Fibroblast of lung (primary cell): ENCODE measurements around the gene OXT. TPM values are rescaled to one million over a fixed set of nuclear protein-coding genes. Genes with fewer than 3 reads are reported as not detected.

Experiments
- DNase-seq, 2 donors: peaks; one replicate each; pipeline versions ENCODE4 v3.0.0 to v3.0.0-alpha.2; 2010; ENCODE audit warnings: low read depth in 2 of 2
- H2AFZ ChIP-seq: 2 replicates; pipeline ENCODE4 v1.5.1; 2012; ENCODE audit warnings: low read length, control low read depth, inconsistent platforms
- H3K27ac ChIP-seq: 2 replicates; pipeline ENCODE4 v1.5.1; 2011; ENCODE audit warnings: low read length, control low read depth; ENCODE audit not compliant: insufficient read depth
- H3K27me3 ChIP-seq: 2 replicates; pipeline ENCODE4 v1.5.1; 2011; ENCODE audit warnings: mild to moderate bottlenecking, low read length; ENCODE audit not compliant: control insufficient read depth, insufficient read depth
- H3K36me3 ChIP-seq: 2 replicates; pipeline ENCODE4 v1.5.1; 2011; ENCODE audit warnings: low read length; ENCODE audit not compliant: control insufficient read depth, insufficient read depth
- H3K4me1 ChIP-seq: 2 replicates; pipeline ENCODE4 v1.5.1; 2011; ENCODE audit warnings: low read length; ENCODE audit not compliant: control insufficient read depth, insufficient read depth; ENCODE audit errors: extremely low read depth
- H3K4me2 ChIP-seq: 2 replicates; pipeline ENCODE4 v1.5.1; 2011; ENCODE audit warnings: low read length, control low read depth; ENCODE audit not compliant: insufficient read depth; ENCODE audit errors: extremely low read depth
- H3K4me3 ChIP-seq, 4 experiments: fragments of 200-600 bp in 1 of 4; sonication (generic) in 1 of 4; replicated peaks in 1 of 4; 2 replicates each; pipeline ENCODE4 v1.5.1; 2011 to 2016; ENCODE audit warnings: low read length in 4 of 4, low read depth in 3 of 4, mild to moderate bottlenecking in 3 of 4, control low read depth in 2 of 4, inconsistent platforms in 1 of 4, mixed read lengths in 1 of 4; ENCODE audit not compliant: insufficient read depth in 1 of 4; ENCODE audit errors: control extremely low read depth in 1 of 4
- H3K79me2 ChIP-seq: 2 replicates; pipeline ENCODE4 v1.5.1; 2012; ENCODE audit warnings: mild to moderate bottlenecking, low read length, inconsistent platforms; ENCODE audit not compliant: control insufficient read depth, insufficient read depth
- H3K9ac ChIP-seq: 2 replicates; pipeline ENCODE4 v1.5.1; 2011; ENCODE audit warnings: mild to moderate bottlenecking, low read length, control low read depth; ENCODE audit not compliant: insufficient read depth
- H3K9me3 ChIP-seq: 2 replicates; pipeline ENCODE4 v1.5.1; 2012; ENCODE audit warnings: low read depth, low read length; ENCODE audit not compliant: control insufficient read depth, insufficient read depth
- H4K20me1 ChIP-seq: 2 replicates; pipeline ENCODE4 v1.5.1; 2011; ENCODE audit warnings: low read length; ENCODE audit not compliant: control insufficient read depth, insufficient read depth; ENCODE audit errors: extremely low read depth
- EZH2 ChIP-seq: IDR thresholded peaks from 2 replicates; pipeline ENCODE4 v1.5.1; 2012; ENCODE audit warnings: low read length, control low read depth, mild to moderate bottlenecking; ENCODE audit errors: missing control alignments
- polyA plus RNA-seq, 2 donors: library from polyadenylated mRNA; depleted of rRNA in 1 of 2; stranded (reverse) in 1 of 2; unstranded in 1 of 2; fragments of >200 nt; gene quantifications; 2 replicates each; pipeline ENCODE4 v1.2.1, GENCODE V29; 2011 to 2012; ENCODE audit warnings: missing spikeins in 1 of 2
- total RNA-seq: library from RNA; depleted of rRNA; stranded (reverse); fragments of >200 nt; gene quantifications from 2 replicates; pipeline ENCODE4 v1.2.1, GENCODE V29; 2014
- TF ChIP-seq, protein P1 (sequence below), 2 donors: IDR thresholded peaks in 1 of 2; conservative IDR thresholded peaks in 1 of 2; 1 replicate in 1 of 2; 2 replicates in 1 of 2; pipeline ENCODE4 v1.5.1; 2011 to 2012; ENCODE audit warnings: low read length in 2 of 2, control low read depth in 1 of 2, inconsistent platforms in 1 of 2, low read depth in 1 of 2, mild to moderate bottlenecking in 1 of 2

OXT gene
- total and polyA plus RNA-seq, 2 donors (not counting 1 experiment from before 2014, with no cell fraction given): not detected

DNA sequence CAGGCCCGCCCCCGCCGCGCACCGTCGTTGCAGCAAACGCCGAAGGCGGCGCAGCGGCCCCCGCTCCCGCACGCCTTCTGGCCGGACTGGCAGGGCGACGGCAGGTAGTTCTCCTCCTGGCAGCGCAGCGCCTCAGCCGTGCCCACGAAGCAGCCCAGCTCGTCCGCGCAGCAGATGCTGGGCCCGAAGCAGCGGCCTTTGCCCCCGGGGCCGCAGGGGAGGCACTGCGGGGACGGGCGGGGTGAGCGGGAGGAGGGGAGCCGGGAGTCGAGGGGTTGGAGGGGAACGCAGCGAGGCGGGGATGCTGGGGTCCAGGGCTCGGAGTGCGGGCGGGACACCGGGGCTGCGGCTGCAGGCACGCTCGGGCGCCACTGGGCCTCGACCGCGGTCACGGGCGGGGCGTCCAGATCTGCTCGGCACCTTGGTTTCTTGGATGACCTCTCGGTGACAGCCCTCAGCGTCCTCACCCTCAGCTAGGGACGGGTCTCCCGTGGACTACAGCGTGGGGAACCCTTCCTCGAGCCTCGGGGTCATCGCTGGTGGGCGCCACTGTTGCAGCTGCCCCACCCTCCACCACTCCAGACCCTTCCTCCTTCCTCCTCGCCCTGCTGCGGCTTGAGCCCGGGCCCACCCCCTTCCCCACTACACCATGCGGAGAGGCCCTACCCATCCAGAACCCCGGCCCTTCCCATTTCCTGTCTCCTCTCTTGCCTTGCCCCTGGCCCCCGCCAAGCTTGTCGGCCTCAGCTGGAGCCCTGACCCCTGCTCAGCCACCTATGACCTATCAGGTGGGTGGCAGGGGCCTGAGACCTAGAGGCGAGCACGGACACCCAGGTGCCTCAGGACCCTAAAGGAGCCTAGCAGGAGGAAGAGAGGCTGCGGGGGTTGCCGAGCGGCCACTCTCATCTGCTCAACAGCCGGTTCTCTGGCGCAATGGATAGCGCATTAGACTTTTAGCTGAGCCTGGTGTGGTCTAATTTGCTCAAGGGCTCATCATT, 11.8 kb downstream of the OXT start:
- no peak overlapping the region for H3K4me2 ChIP-seq
- no peaks in the 10 kb centered on the region for H3K79me2 ChIP-seq
- no peaks in the 10 kb centered on the region for H4K20me1 ChIP-seq
- peaks cover 7% of the 10 kb centered on the region for H3K4me1 ChIP-seq
- no peak overlapping the region for H3K9ac ChIP-seq
- TF ChIP-seq, protein P1, sequence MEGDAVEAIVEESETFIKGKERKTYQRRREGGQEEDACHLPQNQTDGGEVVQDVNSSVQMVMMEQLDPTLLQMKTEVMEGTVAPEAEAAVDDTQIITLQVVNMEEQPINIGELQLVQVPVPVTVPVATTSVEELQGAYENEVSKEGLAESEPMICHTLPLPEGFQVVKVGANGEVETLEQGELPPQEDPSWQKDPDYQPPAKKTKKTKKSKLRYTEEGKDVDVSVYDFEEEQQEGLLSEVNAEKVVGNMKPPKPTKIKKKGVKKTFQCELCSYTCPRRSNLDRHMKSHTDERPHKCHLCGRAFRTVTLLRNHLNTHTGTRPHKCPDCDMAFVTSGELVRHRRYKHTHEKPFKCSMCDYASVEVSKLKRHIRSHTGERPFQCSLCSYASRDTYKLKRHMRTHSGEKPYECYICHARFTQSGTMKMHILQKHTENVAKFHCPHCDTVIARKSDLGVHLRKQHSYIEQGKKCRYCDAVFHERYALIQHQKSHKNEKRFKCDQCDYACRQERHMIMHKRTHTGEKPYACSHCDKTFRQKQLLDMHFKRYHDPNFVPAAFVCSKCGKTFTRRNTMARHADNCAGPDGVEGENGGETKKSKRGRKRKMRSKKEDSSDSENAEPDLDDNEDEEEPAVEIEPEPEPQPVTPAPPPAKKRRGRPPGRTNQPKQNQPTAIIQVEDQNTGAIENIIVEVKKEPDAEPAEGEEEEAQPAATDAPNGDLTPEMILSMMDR (conservative IDR thresholded peaks at IDR 0.05 in 1 of 2, IDR thresholded peaks at IDR 0.05 in 1 of 2; ENCODE audit: low read depth in 1 of 2, low read length in 2 of 2): no peak
- TF ChIP-seq EZH2: peak; percentile 78
- no peak overlapping the region for H3K4me3 ChIP-seq
- H3K27ac ChIP-seq: no peak overlapping the region
- no peak overlapping the region for H2AFZ ChIP-seq
- peaks cover 42% of the 10 kb centered on the region for H3K27me3 ChIP-seq
- DNase-seq: no peak
- H3K36me3 ChIP-seq: no peaks in the 10 kb centered on the region
- H3K9me3 ChIP-seq: no peaks in the 10 kb centered on the region

DNA sequence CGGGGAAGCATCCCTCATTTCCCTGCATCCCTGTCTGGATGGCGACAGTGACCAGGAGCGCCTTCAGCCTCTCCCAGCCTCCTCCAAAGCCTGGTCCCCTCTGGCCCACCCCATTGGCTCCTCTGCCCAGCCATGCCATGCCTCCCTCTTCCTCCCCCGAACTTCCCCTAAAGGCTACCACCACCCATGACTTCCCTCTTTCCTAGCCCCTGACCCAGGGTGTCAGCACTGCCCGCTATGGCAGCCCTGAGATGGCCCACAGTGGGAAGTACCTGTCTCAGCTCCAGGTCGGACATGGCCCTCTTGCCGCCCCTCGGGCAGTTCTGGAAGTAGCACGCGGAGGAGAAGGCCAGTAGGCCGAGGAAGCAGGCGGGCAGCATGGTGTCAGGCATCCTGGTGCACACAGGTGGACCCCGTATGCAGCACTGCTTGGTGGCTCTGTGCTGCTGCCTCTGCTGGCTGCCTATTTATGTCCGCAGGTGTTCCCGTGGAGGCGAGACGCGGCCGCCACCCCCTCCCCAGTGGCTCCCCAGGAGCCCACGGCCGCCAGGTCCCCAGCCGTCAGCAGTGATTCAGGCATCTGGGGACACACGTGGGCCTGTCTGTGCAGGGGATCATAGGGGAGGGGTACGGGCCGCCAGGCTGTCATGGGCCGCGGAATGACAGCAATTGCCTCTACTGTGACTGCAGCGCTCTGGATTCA, 13.0 kb downstream of the OXT start, which contains the start of gene AVP:
Gene AVP, minus strand, starts transcription at position 442 of the 703 bp plus-strand sequence. Its CDS starts 50 bp downstream, at position 392.
- no peak within 1 kb of the TSS for H2AFZ ChIP-seq
- DNase-seq: no peak
- TF ChIP-seq, protein P1 (conservative IDR thresholded peaks at IDR 0.05 in 1 of 2, IDR thresholded peaks at IDR 0.05 in 1 of 2; ENCODE audit: low read depth in 1 of 2, low read length in 2 of 2): no peak
- TF ChIP-seq EZH2: no peak

DNA sequence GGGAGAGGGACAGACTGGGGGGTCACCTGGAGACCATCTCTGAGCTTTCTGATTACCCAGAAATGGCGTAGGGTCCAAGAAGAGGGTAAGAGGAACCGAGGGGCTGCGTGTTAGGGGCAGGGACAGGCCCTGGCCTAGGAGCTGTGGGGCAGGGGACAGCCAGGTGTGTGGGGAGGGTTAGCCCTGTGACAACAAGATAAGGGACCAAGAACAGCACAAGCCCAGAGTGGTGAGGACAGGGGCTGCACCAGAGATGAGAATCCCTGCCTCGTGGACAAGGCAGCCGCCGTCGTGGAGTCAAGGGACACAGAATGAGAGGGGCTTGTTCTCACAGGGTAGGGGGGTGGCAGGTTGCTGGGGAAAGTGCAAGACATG, 13.6 kb downstream of the OXT start:
- Histone ChIP-seq H3K27ac (no peak overlapping the region), H2AFZ (no peak overlapping the region), H3K9me3 (no peaks in the 10 kb centered on the region), H4K20me1 (no peaks in the 10 kb centered on the region), H3K36me3 (no peaks in the 10 kb centered on the region), H3K4me2 (no peak overlapping the region), H3K79me2 (no peaks in the 10 kb centered on the region), H3K9ac (no peak overlapping the region), H3K4me1 (peaks cover 7% of the 10 kb centered on the region), H3K27me3 (peaks cover 43% of the 10 kb centered on the region), H3K4me3 (no peak overlapping the region)
- DNase-seq: no peak
- TF ChIP-seq, protein P1 (conservative IDR thresholded peaks at IDR 0.05 in 1 of 2, IDR thresholded peaks at IDR 0.05 in 1 of 2; ENCODE audit: low read depth in 1 of 2, low read length in 2 of 2): no peak
- TF ChIP-seq EZH2: no peak

More for the DNA sequence above, 13.0 kb downstream of the OXT start, which contains the start of gene AVP:
- H3K4me1 ChIP-seq: peaks cover 7% of the 10 kb centered on the region
- no peaks in the 10 kb centered on the region for H4K20me1 ChIP-seq
- no peak within 1 kb of the TSS for H3K4me2 ChIP-seq
- H3K9me3 ChIP-seq: no peaks in the 10 kb centered on the region
- H3K36me3 ChIP-seq: no peaks in the 10 kb centered on the region
- peaks cover 41% of the 10 kb centered on the region for H3K27me3 ChIP-seq
- H3K4me3 ChIP-seq: no peak within 1 kb of the TSS
- no peak within 1 kb of the TSS for H3K9ac ChIP-seq
- no peaks in the 10 kb centered on the region for H3K79me2 ChIP-seq
- H3K27ac ChIP-seq: no peak within 1 kb of the TSS
